ENCODE measurements around the gene SLC4A3.
"Not testable (repeated sequence)": the region's sequence is repeated elsewhere in the genome, so short reads cannot be mapped to it uniquely, and the experiment has no call there.

Gene SLC4A3

DNA sequence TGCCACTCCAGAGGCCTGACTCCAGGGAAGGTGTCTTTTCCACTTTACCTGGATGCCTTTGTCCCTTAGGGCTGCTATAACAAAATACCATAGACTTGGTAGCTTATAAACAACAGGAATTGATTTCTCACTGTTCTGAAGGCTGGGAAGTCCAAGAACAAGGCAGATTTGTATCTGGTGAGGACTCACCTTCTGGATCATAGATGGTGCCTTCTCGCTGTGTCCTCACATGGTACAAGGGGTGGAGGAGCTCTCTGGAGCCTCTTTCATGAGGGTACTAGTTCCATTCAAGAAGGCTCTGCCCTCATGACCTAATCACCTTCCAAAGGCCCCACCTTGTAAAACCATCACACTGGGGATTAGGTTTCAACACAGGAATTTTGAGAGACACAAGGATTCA lies 52.1 kb downstream of the SLC4A3 start:
- no peak for DNase-seq (ENCODE audit: low spot score)

- no peak for DNase-seq (ENCODE audit: low spot score)
These were observed 53.7 kb downstream of the SLC4A3 start for GRCh38 chr2:219680958-219681693.

GRCh38 chr2:219681694-219682300 lies 54.4 kb downstream of the SLC4A3 start:
- peak; percentile 45 for DNase-seq (ENCODE audit: low spot score)

DNA sequence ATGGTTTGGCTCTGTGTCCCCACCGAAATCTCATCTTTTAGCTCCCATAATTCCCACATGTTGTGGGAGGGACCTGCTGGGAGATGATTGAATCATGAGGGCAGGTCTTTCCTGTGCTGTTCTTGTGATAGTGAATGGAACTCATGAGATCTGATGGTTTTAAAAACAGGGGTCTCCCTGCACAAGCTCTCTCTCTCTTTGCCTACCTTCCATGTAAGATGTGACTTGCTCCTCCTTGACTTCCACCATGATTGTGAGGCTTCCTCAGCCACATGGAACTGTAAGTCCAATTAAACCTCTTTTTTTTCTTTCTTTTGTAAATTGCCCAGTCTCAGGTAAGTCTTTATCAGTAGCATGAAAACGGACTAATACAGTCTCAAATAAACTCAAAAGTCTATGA lies 56.0 kb downstream of the SLC4A3 start:
- not testable (repeated sequence) for DNase-seq (ENCODE audit: low spot score)

DNA sequence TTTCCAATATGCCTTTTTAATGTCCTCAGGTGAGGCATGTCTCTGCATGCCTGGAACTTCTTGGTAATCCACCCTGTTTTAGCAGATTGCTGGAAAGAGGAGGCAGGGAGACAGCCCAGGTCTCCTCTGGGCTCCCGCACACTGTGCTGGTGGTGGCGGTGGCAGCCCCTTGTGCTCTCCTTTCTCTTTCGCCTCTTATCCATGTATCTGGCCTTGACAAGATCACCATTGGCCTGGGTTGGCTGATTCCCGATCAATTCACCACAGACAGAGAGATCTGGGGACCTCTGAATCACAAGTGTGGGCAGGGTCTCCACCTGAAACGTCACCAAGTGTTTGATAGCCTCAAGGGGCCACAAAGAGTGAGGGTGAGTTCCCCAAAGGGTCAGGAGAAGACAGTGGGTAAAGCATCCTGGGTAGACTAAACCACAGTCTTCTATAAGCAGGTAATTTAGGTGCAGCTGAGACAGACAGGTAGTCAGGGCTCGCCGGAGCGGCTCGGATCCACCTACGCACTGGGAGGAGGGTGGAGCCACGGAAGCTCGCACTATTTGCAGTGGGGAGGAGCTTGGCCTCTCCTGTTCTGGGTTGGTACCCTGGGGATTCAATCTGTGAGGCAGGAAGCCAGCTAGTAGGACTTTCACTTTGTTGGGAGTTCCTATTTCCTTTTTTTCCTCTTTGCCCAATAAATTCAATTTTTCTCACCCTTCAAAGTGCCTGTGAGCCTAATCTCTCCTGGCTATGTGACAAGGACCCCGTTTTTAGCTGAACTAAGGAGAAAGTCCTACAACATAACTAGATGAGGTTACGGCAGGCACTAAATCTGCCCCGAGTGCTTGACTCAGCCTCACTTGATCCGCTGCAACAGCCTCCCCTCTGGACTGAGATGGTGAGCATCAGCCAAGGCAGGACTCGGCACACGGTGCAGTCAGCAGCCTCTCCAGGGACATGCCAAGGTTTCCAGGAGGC lies 57.6 kb downstream of the SLC4A3 start:
- DNase-seq (ENCODE audit: low spot score), result peak; percentile 68

DNA sequence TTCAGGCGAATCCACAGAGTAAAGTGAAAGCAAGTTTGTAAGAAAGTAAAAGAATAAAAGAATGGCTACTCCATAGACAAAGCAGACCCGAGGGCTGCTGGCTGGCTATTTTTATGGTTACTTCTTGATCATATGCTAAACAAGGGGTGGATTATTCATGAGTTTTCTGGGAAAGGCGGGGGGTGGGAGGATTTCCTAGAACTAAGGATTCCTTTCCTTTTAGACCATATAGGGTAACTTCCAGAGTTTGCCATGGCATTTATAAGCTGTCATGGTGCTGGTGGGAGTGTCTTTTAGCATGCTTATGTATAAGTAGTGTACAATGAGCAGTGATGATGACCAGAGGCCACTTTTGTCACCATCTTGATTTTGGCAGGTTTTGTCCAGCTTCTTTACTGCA lies 59.8 kb downstream of the SLC4A3 start:
- DNase-seq (ENCODE audit: low spot score), result no peak

GRCh38 chr2:219687882-219688559 lies 60.6 kb downstream of the SLC4A3 start:
- DNase-seq (ENCODE audit: low spot score), result no peak

- DNase-seq (ENCODE audit: low spot score), result peak; percentile 24
These were observed 61.4 kb downstream of the SLC4A3 start for GRCh38 chr2:219688560-219689445.

DNA sequence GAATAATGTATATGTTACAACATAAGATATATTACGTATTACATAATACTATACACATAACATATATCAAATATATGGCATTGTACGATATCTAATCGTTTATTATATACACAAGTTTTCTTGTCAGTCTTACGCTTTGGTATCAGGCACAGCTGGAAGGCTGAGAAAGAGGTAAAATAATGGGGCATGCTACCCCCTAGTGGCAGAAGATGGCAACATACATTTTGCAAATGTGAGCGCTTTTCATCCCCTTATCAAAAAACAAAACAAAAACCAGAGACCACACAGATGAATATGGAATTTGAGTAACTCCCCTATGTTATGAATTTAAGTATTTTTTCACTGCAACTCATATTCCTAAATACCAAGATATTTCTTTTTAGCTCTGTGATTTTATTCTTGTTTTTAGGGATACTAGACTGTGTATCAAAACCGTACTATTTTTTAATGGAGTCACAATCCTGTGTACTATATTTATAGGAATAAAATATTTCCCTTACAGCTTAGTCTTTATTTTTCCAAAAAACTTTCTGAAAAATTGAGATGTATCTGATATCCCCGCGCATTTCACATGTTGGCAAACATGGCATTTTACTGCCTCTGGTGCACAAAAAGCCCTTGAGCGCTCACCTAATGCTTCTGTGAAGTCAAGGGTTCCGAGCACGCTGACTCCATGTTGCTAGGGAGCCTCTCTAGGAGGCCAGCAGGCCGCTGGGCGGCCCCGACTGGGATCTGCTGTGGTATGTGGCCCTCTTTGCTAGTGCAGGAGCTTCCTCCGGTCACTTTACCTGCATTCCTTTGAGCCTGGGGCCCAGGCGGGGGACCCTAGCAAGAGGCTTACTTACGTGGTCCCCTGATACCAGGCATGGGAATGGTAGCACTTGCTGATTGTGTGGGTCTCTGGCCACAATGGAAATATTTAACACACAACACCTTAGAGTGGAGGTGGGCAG lies 62.5 kb downstream of the SLC4A3 start:
- DNase-seq (ENCODE audit: low spot score), result peak; percentile 64

DNA sequence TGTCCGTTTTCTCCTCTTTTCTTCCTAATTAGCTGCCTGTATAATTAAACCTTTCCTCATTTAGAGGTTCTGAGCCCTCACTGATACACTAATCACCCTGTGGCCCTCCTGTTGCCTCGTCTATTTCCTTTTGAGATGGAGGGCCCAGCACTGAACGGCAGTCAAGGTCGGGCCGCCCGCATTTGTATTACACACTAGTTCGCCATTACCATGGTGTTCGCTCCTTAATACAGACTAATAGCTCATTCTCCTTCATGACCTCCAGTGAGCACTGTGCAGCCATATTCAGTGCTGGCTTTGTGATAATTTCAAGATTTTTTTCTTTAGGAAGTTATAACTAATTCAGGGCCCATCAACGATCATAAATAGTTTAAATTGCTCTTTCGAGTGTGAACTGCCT lies 64.1 kb downstream of the SLC4A3 start:
- DNase-seq (ENCODE audit: low spot score), result no peak

Measured in RKO (cell line).